ENCODE data around the gene NSL1.
"Not testable (repeated sequence)": the region's sequence is repeated elsewhere in the genome, so short reads cannot be mapped to it uniquely, and the experiment has no call there.

NSL1 gene

GRCh38 chr1:212749821-212750535 is 41.6 kb downstream of the NSL1 start:
- DNase-seq (ENCODE audit: low read depth) = no peak

GRCh38 chr1:212746546-212746945 is 45.0 kb downstream of the NSL1 start:
- DNase-seq (ENCODE audit: low read depth) = no peak

- DNase-seq (ENCODE audit: low read depth) = no peak
These were observed 46.3 kb downstream of the NSL1 start for GRCh38 chr1:212745303-212745702.

- no peak for DNase-seq (ENCODE audit: low read depth)
These were observed 47.6 kb downstream of the NSL1 start for GRCh38 chr1:212743901-212744475.

- no peak for DNase-seq (ENCODE audit: low read depth)
These were observed 53.2 kb downstream of the NSL1 start for GRCh38 chr1:212738330-212738729.

GRCh38 chr1:212737559-212737958 is 54.0 kb downstream of the NSL1 start:
- no peak for DNase-seq (ENCODE audit: low read depth)

GRCh38 chr1:212733109-212733508 is 58.5 kb downstream of the NSL1 start:
- DNase-seq (ENCODE audit: low read depth) = no peak

- DNase-seq (ENCODE audit: low read depth) = no peak
These were observed 59.9 kb downstream of the NSL1 start for GRCh38 chr1:212731630-212732029.

GRCh38 chr1:212728606-212729005 is 63.0 kb downstream of the NSL1 start:
- no peak for DNase-seq (ENCODE audit: low read depth)

- no peak for DNase-seq (ENCODE audit: low read depth)
These were observed 64.0 kb downstream of the NSL1 start for GRCh38 chr1:212727386-212728181.

GRCh38 chr1:212724679-212725078 is 66.9 kb downstream of the NSL1 start:
- DNase-seq (ENCODE audit: low read depth) = not testable (repeated sequence)

- DNase-seq (ENCODE audit: low read depth) = no peak
These were observed 69.2 kb downstream of the NSL1 start for GRCh38 chr1:212722270-212722957.

GRCh38 chr1:212721388-212722247 is 70.0 kb downstream of the NSL1 start:
- no peak for DNase-seq (ENCODE audit: low read depth)

- no peak for DNase-seq (ENCODE audit: low read depth)
These were observed 71.9 kb downstream of the NSL1 start for GRCh38 chr1:212719633-212720032.

GRCh38 chr1:212718499-212718898 is 73.1 kb downstream of the NSL1 start:
- DNase-seq (ENCODE audit: low read depth) = no peak

GRCh38 chr1:212716161-212716560 is 75.4 kb downstream of the NSL1 start:
- no peak for DNase-seq (ENCODE audit: low read depth)

- no peak for DNase-seq (ENCODE audit: low read depth)
These were observed 78.0 kb downstream of the NSL1 start for GRCh38 chr1:212713465-212714136.

GRCh38 chr1:212712451-212713303 is 78.9 kb downstream of the NSL1 start:
- DNase-seq (ENCODE audit: low read depth) = no peak

- DNase-seq (ENCODE audit: low read depth) = not testable (repeated sequence)
These were observed 79.6 kb downstream of the NSL1 start for GRCh38 chr1:212711974-212712373.

GRCh38 chr1:212710566-212710965 is 81.0 kb downstream of the NSL1 start:
- DNase-seq (ENCODE audit: low read depth) = no peak
